Measurements from ENCODE around the gene SLC25A43.
"Not testable (repeated sequence)": the region's sequence is repeated elsewhere in the genome, so short reads cannot be mapped to it uniquely, and the experiment has no call there.

Gene SLC25A43

GRCh38 chrX:119376312-119376711 is 22.8 kb upstream of the SLC25A43 start:
- Histone ChIP-seq H3K9ac (ENCODE audit: low read length) (no peak overlapping the region), H3F3A (ENCODE audit: insufficient read depth, low read length) (no peaks in the 10 kb centered on the region), H2AFZ (ENCODE audit: low read length) (no peak overlapping the region), H3K9me2 (replicated peaks; ENCODE audit: insufficient read depth, low read length) (no peaks in the 10 kb centered on the region), H3K4me3 (ENCODE audit: low read length) (no peak overlapping the region), H3K9me3 (replicated peaks; ENCODE audit: insufficient read depth, low read length) (no peaks in the 10 kb centered on the region), H4K20me1 (ENCODE audit: insufficient read depth, low read length) (no peaks in the 10 kb centered on the region), H3K27me3 (replicated peaks; ENCODE audit: insufficient read depth, low read length) (no peaks in the 10 kb centered on the region), H3K79me2 (ENCODE audit: low read length) (no peaks in the 10 kb centered on the region), H3K4me1 (ENCODE audit: low read length) (no peaks in the 10 kb centered on the region), H3K27ac (ENCODE audit: low read length) (no peak overlapping the region), H3K4me2 (ENCODE audit: low read depth, low read length) (no peak overlapping the region), H3K36me3 (replicated peaks; ENCODE audit: insufficient read depth, low read length) (no peaks in the 10 kb centered on the region)
- TF ChIP-seq, protein P1, sequence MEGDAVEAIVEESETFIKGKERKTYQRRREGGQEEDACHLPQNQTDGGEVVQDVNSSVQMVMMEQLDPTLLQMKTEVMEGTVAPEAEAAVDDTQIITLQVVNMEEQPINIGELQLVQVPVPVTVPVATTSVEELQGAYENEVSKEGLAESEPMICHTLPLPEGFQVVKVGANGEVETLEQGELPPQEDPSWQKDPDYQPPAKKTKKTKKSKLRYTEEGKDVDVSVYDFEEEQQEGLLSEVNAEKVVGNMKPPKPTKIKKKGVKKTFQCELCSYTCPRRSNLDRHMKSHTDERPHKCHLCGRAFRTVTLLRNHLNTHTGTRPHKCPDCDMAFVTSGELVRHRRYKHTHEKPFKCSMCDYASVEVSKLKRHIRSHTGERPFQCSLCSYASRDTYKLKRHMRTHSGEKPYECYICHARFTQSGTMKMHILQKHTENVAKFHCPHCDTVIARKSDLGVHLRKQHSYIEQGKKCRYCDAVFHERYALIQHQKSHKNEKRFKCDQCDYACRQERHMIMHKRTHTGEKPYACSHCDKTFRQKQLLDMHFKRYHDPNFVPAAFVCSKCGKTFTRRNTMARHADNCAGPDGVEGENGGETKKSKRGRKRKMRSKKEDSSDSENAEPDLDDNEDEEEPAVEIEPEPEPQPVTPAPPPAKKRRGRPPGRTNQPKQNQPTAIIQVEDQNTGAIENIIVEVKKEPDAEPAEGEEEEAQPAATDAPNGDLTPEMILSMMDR (IDR thresholded peaks at IDR 0.05; ENCODE audit: low read length), result no peak
- TF ChIP-seq EZH2 (optimal IDR thresholded peaks at IDR 0.05; ENCODE audit: low read depth, low read length), result no peak
- TF ChIP-seq EZH2phosphoT487 (IDR thresholded peaks at IDR 0.05; ENCODE audit: low read length), result no peak
- no peak for DNase-seq

DNA sequence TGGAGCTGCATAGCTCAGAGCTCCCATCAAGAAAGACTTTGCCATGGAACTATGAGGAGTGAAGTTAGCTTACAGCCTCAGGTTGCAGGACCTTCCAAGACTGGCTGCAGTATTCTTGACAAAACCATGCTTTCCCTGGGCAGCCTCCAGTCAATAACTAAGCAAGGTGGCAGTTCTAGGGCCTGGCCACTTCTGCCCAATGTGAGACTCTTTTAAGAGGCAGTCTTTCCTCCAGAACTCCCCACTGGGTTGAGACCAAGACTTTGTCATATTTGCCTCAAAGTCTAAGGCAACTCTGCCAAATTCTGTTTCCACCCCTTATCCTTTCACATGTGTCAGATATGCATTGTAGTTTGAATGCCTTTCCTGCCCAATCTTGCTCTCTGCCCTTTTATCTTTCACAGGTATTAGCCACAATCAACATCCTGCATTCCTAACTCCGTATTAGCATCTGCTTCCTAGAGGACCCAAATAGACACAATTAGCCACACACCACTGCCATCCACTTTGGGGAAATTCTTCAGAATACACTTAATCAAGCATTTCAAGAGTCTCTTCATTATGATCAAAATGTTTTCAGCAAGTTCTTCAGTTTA is 17.7 kb upstream of the SLC25A43 start:
- Histone ChIP-seq H3K27me3 (replicated peaks; ENCODE audit: insufficient read depth, low read length) (no peaks in the 10 kb centered on the region), H2AFZ (ENCODE audit: low read length) (no peak overlapping the region), H3K4me3 (ENCODE audit: low read length) (no peak overlapping the region), H3K9me2 (replicated peaks; ENCODE audit: insufficient read depth, low read length) (no peaks in the 10 kb centered on the region), H3K36me3 (replicated peaks; ENCODE audit: insufficient read depth, low read length) (no peaks in the 10 kb centered on the region), H3K9me3 (replicated peaks; ENCODE audit: insufficient read depth, low read length) (no peaks in the 10 kb centered on the region), H3K79me2 (ENCODE audit: low read length) (no peaks in the 10 kb centered on the region), H3K4me1 (ENCODE audit: low read length) (no peaks in the 10 kb centered on the region), H3K9ac (ENCODE audit: low read length) (no peak overlapping the region), H3K27ac (ENCODE audit: low read length) (no peak overlapping the region), H3F3A (ENCODE audit: insufficient read depth, low read length) (no peaks in the 10 kb centered on the region), H4K20me1 (ENCODE audit: insufficient read depth, low read length) (no peaks in the 10 kb centered on the region), H3K4me2 (ENCODE audit: low read depth, low read length) (no peak overlapping the region)
- no peak for DNase-seq
- no peak for TF ChIP-seq EZH2 (optimal IDR thresholded peaks at IDR 0.05; ENCODE audit: low read depth, low read length)
- TF ChIP-seq, protein P1 (IDR thresholded peaks at IDR 0.05; ENCODE audit: low read length), result no peak

GRCh38 chrX:119382606-119383005 is 16.5 kb upstream of the SLC25A43 start:
- Histone ChIP-seq H3K4me1 (ENCODE audit: low read length) (no peaks in the 10 kb centered on the region), H3K79me2 (ENCODE audit: low read length) (no peaks in the 10 kb centered on the region), H3K4me3 (ENCODE audit: low read length) (no peak overlapping the region), H3K4me2 (ENCODE audit: low read depth, low read length) (no peak overlapping the region), H3K9ac (ENCODE audit: low read length) (no peak overlapping the region), H3F3A (ENCODE audit: insufficient read depth, low read length) (no peaks in the 10 kb centered on the region), H3K27me3 (replicated peaks; ENCODE audit: insufficient read depth, low read length) (no peaks in the 10 kb centered on the region), H2AFZ (ENCODE audit: low read length) (no peak overlapping the region), H3K36me3 (replicated peaks; ENCODE audit: insufficient read depth, low read length) (no peaks in the 10 kb centered on the region), H3K9me3 (replicated peaks; ENCODE audit: insufficient read depth, low read length) (no peaks in the 10 kb centered on the region), H3K9me2 (replicated peaks; ENCODE audit: insufficient read depth, low read length) (no peaks in the 10 kb centered on the region), H3K27ac (ENCODE audit: low read length) (no peak overlapping the region), H4K20me1 (ENCODE audit: insufficient read depth, low read length) (no peaks in the 10 kb centered on the region)
- TF ChIP-seq, protein P1 (IDR thresholded peaks at IDR 0.05; ENCODE audit: low read length), result no peak
- no peak for TF ChIP-seq EZH2 (optimal IDR thresholded peaks at IDR 0.05; ENCODE audit: low read depth, low read length)
- TF ChIP-seq EZH2phosphoT487 (IDR thresholded peaks at IDR 0.05; ENCODE audit: low read length), result no peak
- no peak for DNase-seq

- not testable (repeated sequence) for H2AFZ ChIP-seq (ENCODE audit: low read length); H3K9ac ChIP-seq (ENCODE audit: low read length); H3K4me3 ChIP-seq (ENCODE audit: low read length)
Measured at GRCh38 chrX:119386685-119387084, 12.5 kb upstream of the SLC25A43 start.

DNA sequence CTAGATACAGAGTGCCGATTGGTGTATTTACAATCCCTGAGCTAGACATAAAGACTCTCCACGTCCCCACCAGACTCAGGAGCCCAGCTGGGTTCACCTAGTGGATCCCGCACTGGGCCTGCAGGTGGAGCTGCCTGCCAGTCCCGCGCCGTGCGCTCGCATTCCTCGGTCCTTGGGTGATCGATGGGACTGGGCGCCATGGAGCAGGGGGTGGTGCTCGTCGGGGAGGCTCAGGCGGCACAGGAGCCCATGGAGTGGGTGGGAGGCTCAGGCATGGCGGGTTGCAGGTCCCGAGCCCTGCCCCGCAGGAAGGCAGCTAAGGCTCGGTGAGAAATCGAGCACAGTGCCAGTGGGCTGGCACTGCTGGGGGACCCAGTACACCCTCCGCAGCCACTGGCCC is 11.7 kb upstream of the SLC25A43 start:
- H3K4me2 ChIP-seq (ENCODE audit: low read depth, low read length), result not testable (repeated sequence)

More at GRCh38 chrX:119386685-119387084, 12.5 kb upstream of the SLC25A43 start:
- not testable (repeated sequence) for H3K36me3 ChIP-seq (replicated peaks; ENCODE audit: insufficient read depth, low read length); H3K27ac ChIP-seq (ENCODE audit: low read length); H3K4me1 ChIP-seq (ENCODE audit: low read length); H3K9me3 ChIP-seq (replicated peaks; ENCODE audit: insufficient read depth, low read length); H3K79me2 ChIP-seq (ENCODE audit: low read length); H3K27me3 ChIP-seq (replicated peaks; ENCODE audit: insufficient read depth, low read length); H4K20me1 ChIP-seq (ENCODE audit: insufficient read depth, low read length); H3F3A ChIP-seq (ENCODE audit: insufficient read depth, low read length); DNase-seq; H3K4me2 ChIP-seq (ENCODE audit: low read depth, low read length); H3K9me2 ChIP-seq (replicated peaks; ENCODE audit: insufficient read depth, low read length)

More for the DNA sequence above, 11.7 kb upstream of the SLC25A43 start:
- H3K9ac ChIP-seq (ENCODE audit: low read length); H3K27me3 ChIP-seq (replicated peaks; ENCODE audit: insufficient read depth, low read length); H3K9me3 ChIP-seq (replicated peaks; ENCODE audit: insufficient read depth, low read length); H2AFZ ChIP-seq (ENCODE audit: low read length); H3K4me3 ChIP-seq (ENCODE audit: low read length); H3K79me2 ChIP-seq (ENCODE audit: low read length); H3K4me1 ChIP-seq (ENCODE audit: low read length); H4K20me1 ChIP-seq (ENCODE audit: insufficient read depth, low read length); H3K9me2 ChIP-seq (replicated peaks; ENCODE audit: insufficient read depth, low read length); H3F3A ChIP-seq (ENCODE audit: insufficient read depth, low read length); DNase-seq; H3K36me3 ChIP-seq (replicated peaks; ENCODE audit: insufficient read depth, low read length); H3K27ac ChIP-seq (ENCODE audit: low read length): not testable (repeated sequence)

All from MM.1S (cell line).